ENCODE measurements around the gene TMEM235. TPM values are rescaled to one million over a fixed set of nuclear protein-coding genes. Genes with fewer than 3 reads are reported as not detected.

Gene TMEM235
- total and polyA plus RNA-seq, 9 of the 15 experiments (the other 6 are each of a cell fraction or from before 2014, with no cell fraction given), result not detected

GRCh38 chr17:78224231-78225087 is 7.0 kb upstream of the TMEM235 start (continued):
- 0 out of 2 replicates have a peak, but pooled peaks have one; percentile 29 for TF ChIP-seq ETS1 (conservative IDR thresholded peaks at IDR 0.05; ENCODE audit: control insufficient read depth, low read depth, low read length)
- TF ChIP-seq IRF1 (CRISPR knock-in tag; IDR thresholded peaks at IDR 0.05; ENCODE audit: borderline replicate concordance), result no peak
- no peak for TF ChIP-seq ZC3H8 (IDR thresholded peaks at IDR 0.05)
- TF ChIP-seq PML (IDR thresholded peaks at IDR 0.05; ENCODE audit: low read length), result no peak

- H3K27ac ChIP-seq (ENCODE audit: extremely low read depth, low read depth, low read length), result no peak overlapping the region
- H3K36me3 ChIP-seq (ENCODE audit: control insufficient read depth, insufficient read depth, low read length), result peaks cover 50% of the 10 kb centered on the region; the same call in 2 of the 3 replicates
- no peak overlapping the region for H2AFZ ChIP-seq (ENCODE audit: low read depth, low read length)
- H3K9ac ChIP-seq (ENCODE audit: insufficient read depth in 1 of 2, low read depth in 2 of 2, low read length in 2 of 2), result no peak overlapping the region
- POLR2A ChIA-PET, result interaction anchor here (0.6 to 4.3 kb wide), 11 partner anchors 11 to 808 kb away, joined by 3 to 30 read pairs (median 3); partner anchors contain the start of gene BIRC5
- in situ Hi-C loops (cut with MboI), result no loop called here
- no peak overlapping the region for H3K4me2 ChIP-seq (ENCODE audit: insufficient read depth, low read length)
- WGBS (ENCODE audit: insufficient coverage, low coverage, missing lambda C conversion rate), result 88% methylated on average over 14 of the region's 16 CpGs
- FAIRE-seq (no peak), DNase-seq (ENCODE audit: extremely low read depth in 1 of 4, low spot score in 3 of 4) (no peak), ATAC-seq (peak; percentile 16; the same call in 2 of the 3 replicates)
- H3K79me2 ChIP-seq (ENCODE audit: control insufficient read depth, insufficient read depth, low read length), result no peaks in the 10 kb centered on the region
- intact Hi-C loops (cut with micrococcal nuclease), result no loop called here
- no TSS peak for BruUV-seq (replicated peaks)
- H3K4me3 ChIP-seq, result no peak overlapping the region
- H3K27me3 ChIP-seq (ENCODE audit: control insufficient read depth in 2 of 2, insufficient read depth in 2 of 2, low read length in 2 of 2), result no peaks in the 10 kb centered on the region
- 0 out of 2 replicates have a peak, but pooled peaks cover 2% of the 10 kb centered on the region for H4K20me1 ChIP-seq (replicated peaks; ENCODE audit: control insufficient read depth, insufficient read depth, low read length)
- peaks cover 0 to 12% of the 10 kb centered on the region in 2 experiments; a peak in 3 of 5 replicates for H3K4me1 ChIP-seq (replicated peaks in 1 of 2; ENCODE audit: control insufficient read depth in 2 of 2, insufficient read depth in 2 of 2, low read length in 2 of 2)
- H3K9me1 ChIP-seq (ENCODE audit: control insufficient read depth, insufficient read depth, low read length), result no peaks in the 10 kb centered on the region
- no peaks in the 10 kb centered on the region for H3K9me3 ChIP-seq (replicated peaks; ENCODE audit: control insufficient read depth, insufficient read depth, low read depth, low read length)
- CTCF ChIA-PET (ENCODE audit: low intra/inter-chr PET ratio), result no interaction called here
- no peak for TF ChIP-seq CREB3 (tag; conservative IDR thresholded peaks at IDR 0.05; ENCODE audit: low read depth)
- no peak for TF ChIP-seq THAP12 (CRISPR knock-in tag; IDR thresholded peaks at IDR 0.05)
- no peak for TF ChIP-seq RAD21 (CRISPR knock-in tag; conservative IDR thresholded peaks at IDR 0.05 in 1 of 2, IDR thresholded peaks at IDR 0.05 in 1 of 2)
- TF ChIP-seq CHD1 (IDR thresholded peaks at IDR 0.05; ENCODE audit: low read length), result no peak
- TF ChIP-seq POLR3G (IDR thresholded peaks at IDR 0.05; ENCODE audit: extremely low read depth, insufficient read length, insufficient replicate concordance), result no peak
- TF ChIP-seq PHF8 (IDR thresholded peaks at IDR 0.05; ENCODE audit: borderline replicate concordance, low read length), result no peak
- no peak for TF ChIP-seq NFE2L1 (tag; IDR thresholded peaks at IDR 0.05; ENCODE audit: borderline replicate concordance, low read depth)
Observed at GRCh38 chr17:78225088-78225865, 6.2 kb upstream of the TMEM235 start.
